VCaP (cell line): ENCODE results near the gene UCHL3.

Source experiments
- H3K27ac ChIP-seq: fragments of 450-650 bp; 2 replicates; pipeline ENCODE4 v1.5.1; 2017
- TF ChIP-seq, protein P1 (sequence below): fragments of 450-650 bp; conservative IDR thresholded peaks from 2 replicates; pipeline ENCODE4 v1.5.1; 2017; ENCODE audit warnings: mild to moderate bottlenecking, moderate library complexity

UCHL3 gene

DNA sequence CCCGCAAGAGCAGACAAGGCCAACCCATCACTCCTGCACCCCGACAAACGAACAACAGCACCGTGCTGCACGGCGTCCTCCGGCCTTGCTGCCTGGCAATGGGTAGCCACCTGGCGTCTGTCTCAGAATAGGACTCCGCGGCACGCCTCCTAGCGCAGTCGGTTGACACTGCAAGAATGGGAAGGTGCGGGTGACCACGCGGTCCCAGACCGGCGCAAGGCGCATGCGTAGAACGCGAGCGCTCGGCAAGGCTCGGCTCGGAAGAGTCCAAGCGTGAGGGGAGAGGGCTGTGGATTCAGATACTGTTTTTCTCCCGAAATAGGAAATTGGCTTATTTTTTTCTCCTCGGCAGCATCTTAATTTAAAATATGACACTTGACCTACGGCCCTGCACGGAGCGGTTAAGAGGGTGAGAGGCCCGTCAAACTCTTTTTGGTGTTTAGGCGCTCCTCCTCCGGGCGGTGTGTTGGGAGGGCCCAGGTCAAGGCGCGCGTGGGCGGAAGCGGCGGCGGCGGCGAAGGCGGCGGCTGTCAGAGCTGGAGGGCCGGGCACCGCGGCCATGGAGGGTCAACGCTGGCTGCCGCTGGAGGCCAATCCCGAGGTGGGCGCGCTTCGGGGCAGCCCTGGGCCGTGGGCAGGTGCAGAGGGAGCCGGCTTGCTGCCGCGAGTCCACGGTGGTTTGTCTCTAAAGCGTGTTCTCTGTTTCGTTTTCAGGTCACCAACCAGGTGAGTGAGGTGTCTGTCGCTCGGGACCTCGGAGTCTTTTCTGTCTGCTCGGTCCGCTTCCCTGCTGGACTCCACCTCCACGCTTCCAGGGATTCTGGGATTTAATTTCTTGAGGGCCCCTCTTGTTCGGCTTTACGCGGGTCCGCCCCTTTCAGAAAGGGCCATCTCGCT is at the start of gene UCHL3:
TSS of gene UCHL3 (plus strand) at position 530 of the 897 bp plus-strand sequence. CDS start at position 560, 30 bp downstream.
- H3K27ac ChIP-seq = peak within 1 kb of the TSS; percentile 90
- TF ChIP-seq, protein P1, sequence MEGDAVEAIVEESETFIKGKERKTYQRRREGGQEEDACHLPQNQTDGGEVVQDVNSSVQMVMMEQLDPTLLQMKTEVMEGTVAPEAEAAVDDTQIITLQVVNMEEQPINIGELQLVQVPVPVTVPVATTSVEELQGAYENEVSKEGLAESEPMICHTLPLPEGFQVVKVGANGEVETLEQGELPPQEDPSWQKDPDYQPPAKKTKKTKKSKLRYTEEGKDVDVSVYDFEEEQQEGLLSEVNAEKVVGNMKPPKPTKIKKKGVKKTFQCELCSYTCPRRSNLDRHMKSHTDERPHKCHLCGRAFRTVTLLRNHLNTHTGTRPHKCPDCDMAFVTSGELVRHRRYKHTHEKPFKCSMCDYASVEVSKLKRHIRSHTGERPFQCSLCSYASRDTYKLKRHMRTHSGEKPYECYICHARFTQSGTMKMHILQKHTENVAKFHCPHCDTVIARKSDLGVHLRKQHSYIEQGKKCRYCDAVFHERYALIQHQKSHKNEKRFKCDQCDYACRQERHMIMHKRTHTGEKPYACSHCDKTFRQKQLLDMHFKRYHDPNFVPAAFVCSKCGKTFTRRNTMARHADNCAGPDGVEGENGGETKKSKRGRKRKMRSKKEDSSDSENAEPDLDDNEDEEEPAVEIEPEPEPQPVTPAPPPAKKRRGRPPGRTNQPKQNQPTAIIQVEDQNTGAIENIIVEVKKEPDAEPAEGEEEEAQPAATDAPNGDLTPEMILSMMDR = peak; percentile 81

GRCh38 chr13:75505327-75505726 is 44.3 kb upstream of the UCHL3 start:
- TF ChIP-seq, protein P1 = no peak

GRCh38 chr13:75506018-75506417 is 43.6 kb upstream of the UCHL3 start:
- TF ChIP-seq, protein P1 = no peak
- no peak overlapping the region for H3K27ac ChIP-seq

More at GRCh38 chr13:75505327-75505726, 44.3 kb upstream of the UCHL3 start:
- no peak overlapping the region for H3K27ac ChIP-seq

DNA sequence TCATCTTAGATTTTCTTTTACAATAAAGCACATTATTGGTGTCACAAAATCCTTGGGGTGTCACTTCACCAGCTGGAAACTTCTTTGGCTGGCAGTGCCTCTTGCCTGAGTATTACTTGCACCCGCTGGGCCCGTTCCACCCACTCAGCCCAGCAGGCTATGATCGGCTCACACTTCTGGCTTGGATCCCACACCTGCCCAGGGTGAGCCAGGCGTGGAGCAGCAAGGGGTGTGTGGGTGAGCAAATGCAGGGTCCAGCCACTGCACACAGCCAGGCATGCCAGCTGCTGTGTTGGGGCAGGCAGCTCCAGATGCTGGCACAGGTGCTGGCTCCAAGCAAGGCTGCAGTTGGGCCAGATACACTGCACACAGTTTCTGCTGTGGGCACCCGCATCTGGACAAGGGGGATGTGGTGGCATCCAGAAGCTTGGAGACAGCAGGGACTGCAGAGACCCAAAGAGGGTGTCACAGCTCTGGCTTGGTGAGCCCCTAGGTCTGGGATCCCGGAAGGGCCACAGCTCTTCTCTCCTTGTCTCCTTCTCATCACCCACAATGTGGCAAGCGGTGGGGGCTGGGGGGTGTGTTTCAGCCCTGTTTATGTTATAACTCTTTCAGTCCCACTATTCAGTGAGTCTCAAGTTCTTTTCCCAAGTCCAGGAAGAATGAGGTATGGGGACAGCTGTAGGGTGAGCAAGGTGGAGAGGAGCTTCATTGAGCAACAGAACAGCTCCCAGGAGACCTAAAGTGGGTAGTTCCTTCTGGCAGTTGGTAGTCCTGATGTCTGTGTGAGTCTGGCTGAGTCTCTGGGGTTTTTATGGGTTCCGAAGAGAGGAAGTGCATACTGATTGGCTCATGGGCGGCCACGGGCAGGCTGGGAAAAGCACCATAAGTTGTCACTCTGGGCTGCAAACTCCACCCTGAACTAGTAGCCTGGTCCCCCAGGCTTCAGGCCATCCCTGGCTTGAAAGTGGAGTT is 42.3 kb upstream of the UCHL3 start:
- H3K27ac ChIP-seq = no peak overlapping the region
- TF ChIP-seq, protein P1 = no peak

GRCh38 chr13:75508002-75508548 is 41.5 kb upstream of the UCHL3 start:
- TF ChIP-seq, protein P1 = no peak
- no peak overlapping the region for H3K27ac ChIP-seq

- H3K27ac ChIP-seq = no peak overlapping the region
- TF ChIP-seq, protein P1 = no peak
Observed at GRCh38 chr13:75511051-75511625, 38.5 kb upstream of the UCHL3 start.
